GM21825 (cell line): ENCODE data around the gene ZDHHC8.

ENCODE experiments used
- ATAC-seq: cut with Tn5 transposase; IDR thresholded peaks from one replicate; pipeline ENCODE4 v1.9.1; 2021; ENCODE audit warnings: mild to moderate bottlenecking, moderate library complexity; ENCODE audit not compliant: unreplicated experiment

ZDHHC8 gene

DNA sequence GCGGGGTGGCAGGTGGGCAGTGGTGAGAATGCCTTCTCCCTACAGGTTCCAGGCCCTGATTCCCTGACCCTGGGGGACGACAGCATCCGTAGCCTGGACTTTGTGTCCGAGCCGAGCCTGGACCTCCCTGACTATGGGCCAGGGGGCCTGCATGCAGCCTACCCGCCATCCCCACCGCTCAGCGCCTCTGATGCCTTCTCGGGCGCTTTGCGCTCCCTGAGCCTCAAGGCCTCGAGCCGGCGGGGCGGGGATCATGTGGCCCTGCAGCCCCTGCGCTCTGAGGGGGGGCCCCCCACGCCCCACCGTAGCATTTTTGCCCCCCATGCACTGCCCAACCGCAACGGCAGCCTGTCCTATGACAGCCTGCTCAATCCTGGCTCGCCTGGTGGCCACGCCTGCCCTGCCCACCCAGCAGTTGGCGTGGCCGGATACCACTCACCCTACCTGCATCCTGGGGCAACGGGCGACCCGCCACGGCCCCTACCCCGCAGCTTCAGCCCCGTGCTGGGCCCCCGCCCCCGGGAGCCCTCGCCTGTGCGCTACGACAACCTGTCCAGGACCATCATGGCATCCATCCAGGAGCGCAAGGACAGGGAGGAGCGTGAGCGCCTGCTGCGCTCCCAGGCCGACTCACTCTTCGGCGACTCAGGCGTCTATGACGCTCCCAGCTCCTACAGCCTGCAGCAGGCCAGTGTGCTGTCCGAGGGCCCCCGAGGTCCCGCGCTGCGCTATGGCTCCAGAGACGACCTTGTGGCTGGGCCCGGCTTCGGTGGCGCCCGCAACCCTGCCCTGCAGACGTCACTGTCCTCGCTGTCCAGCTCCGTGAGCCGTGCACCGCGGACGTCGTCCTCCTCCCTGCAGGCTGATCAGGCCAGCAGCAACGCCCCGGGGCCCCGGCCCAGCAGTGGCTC lies 11.4 kb downstream of the ZDHHC8 start:
- ATAC-seq = no peak

DNA sequence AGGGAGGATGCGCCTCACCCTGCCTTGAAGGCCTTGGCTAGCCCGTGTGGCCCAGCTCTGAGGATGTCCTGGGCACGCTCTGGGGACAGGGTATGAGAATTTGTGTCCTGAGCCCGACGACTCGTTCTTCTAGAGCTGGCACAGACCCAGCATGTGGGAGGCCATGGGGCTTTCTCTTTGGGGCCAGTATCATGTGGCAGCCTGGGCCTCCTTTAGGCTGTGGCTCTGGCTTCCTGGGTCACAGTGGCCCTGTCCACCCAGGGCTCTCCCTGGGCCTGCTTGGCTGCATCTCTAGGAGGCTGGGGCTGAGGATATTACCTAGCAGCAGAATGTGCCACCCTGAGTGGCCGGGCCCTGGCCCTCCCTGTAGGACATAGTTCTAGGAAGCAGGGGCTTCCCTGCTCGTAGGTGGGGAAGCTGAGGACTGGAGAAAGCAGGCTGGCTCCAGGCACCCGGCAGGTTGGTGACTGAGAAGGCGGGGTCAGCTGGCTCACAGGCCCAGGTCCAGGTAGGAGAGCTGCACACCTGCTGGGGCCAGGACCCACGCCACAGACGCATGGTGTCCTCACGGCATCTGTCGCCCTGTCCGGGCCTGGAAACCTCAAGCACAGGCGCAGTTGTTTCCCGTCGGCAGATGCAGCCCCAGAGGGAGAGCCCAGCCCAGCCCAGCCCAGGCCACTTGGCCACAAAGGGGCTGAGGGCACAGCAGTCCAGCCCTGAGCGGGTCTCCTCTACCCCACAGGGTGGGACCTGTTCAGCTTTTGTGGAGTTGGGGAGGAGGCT lies 12.5 kb downstream of the ZDHHC8 start:
- ATAC-seq = no peak

DNA sequence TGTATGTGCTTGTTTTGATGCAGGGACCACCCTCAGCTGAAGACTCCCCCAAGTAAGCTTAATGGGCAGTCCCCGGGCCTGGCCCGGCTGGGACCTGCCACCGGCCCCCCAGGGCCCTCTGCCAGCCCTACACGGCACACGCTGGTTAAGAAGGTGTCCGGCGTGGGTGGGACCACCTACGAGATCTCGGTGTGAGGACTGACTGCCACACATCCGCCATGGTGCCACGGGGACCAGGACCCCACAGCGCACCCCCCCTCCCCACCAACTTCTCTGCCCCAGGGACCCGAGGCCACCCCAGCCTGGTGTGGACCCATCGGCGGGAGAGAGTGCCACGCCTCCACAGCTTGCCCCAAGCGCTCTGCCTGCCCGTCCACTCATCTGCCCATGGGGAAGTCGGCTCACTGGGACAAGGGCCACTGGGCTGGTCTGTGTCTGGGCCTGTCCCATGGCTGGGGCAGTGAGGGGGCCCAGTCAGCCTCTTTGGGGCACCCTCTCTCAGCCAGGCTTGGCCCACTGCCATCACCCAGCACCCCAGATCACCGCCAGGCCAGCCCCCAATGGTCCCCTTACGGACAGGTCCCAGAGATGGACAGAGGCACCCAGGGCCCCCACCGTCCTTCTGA lies 13.7 kb downstream of the ZDHHC8 start:
- no peak for ATAC-seq

DNA sequence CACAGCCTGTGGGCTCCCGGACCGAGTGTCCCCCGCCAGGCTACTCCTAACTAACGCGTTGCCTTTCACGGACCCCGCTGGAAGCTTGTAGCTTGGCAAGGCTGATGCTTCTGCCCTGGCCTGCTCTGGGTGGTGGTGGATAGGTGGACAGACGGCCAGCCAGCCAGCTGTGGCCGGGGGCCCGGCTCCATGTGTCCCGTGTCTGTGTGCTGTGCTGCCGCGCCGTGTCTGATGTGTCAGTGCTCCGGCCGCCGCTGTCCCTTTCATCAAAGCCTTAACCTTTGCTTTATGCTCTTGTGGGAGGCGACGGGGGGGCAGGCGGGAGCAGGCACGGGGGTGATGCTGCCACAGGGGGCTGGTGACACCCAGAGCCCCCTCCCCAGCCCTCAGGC lies 14.2 kb downstream of the ZDHHC8 start:
- no peak for ATAC-seq

DNA sequence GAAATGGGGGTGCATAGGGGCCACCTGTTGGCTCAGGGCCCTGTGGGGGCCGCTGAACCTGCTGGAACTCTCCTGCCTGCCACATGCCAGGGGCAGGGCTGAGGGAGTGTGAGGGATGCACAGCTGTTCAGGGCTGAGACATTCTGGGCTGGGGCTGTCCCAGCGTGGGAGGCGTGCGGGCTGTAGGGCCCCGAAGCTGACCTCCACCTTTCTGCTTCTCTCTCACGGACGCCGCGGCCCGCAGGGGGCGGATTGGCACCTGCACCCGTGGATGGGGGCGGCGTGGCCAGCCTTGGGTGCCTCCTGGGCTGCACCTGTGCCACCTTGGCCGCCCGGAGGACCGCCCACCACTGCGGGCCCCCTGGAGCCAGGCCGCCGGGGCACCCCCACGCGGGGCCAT lies 15.2 kb downstream of the ZDHHC8 start:
- no peak for ATAC-seq

DNA sequence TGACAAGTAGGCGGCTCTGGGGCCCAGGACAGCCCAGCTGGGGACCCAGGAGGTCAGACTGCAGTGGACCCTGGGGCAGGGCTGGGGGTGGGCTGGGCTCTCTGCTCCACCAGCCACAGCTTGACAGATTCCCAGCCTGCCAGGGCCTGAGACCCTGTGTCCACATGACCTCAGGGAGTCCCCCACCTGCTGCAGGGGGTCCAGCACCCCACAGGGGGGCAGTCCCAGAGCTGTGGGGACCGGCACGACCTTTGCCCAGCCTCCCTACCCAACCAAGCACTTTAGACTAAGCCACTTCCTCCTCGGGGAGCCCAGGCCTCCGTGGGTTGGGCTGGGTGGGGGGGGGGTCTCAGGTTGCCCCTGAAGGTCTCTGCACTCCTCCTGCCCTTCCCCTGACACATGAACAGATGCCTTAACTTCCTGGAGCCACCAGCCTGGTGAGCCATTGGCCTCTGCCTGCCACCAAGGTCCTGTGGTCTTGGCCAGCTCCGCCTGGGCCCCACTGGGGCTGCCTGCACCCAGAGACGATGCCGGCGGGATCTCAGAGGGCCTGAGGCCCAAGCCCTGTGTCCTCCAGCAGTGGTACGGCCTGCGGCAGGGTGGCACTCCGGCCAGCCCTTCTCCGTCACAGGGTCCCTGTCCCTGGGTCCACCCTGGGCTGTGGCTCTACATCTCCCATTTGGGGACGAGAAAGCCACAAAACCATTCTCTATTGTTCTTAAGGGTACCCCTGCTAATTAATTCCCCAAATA lies 15.8 kb downstream of the ZDHHC8 start:
- no peak for ATAC-seq

DNA sequence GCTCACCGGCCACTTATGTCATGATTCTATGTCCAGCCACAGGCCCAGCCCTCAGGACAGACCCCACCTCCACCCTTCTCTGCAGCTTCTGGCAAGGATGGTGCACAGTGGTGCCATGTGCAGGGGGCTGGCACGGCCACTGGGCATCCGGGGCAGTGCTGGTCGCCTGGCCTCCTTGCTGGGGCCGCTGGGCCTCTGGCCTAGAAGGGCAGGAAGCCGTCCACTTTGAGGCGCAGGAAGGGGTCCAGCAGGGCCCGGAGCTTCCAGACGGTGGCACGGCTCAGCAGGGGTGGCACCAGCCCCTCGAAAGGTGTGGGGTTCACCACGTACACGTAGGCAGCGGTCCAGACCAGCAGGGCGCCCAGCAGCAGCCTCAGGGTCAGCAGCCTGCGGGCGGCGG lies 16.8 kb downstream of the ZDHHC8 start:
- ATAC-seq = no peak

DNA sequence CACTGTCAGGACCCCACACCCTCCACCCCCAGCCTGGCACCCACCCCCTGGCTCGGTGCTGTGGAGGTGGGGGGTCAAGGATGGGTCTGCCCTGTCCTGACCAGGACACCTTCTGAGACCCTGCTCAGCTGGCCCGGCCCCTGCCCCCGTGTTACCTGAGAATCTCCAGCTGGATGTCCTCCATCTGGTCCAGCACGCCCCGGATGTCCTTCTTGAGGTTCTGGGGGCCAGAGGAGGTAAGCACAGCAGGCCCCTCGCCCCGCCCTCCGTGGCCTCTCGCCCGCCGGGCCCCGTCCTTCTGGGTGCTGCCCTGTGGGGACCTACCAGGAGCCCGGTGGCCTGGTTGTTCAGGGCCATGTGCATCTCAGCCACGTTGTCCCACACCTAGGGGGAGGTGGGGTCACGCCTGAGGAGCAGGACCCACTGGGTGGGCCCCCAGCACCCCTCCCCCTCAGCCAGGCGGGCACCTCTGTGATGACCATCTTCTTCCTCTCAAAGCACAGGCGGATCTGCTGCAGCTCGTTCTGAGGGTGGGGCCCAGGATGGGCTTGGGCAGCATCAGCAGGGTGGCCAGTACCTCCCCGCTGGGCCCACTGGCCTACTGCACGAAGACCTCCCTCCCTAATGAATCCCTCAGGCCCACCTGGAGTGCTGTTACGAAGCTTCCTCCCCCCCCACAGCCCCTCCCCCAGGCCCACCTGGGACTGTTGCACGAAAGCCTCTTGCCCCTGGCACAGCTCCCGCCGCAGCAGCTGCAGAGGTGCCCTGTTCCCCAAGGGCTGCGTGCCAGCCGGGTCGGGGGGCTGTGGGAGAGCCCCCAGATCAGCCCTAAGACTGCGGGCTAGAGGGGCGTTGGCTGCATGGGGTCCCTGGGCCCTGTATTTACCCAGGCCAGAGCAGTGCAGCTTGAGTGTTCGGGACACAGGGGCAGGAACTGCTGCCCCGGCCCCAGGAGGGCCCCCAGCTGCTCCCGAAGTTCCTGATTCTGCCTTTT lies 17.9 kb downstream of the ZDHHC8 start:
- no peak for ATAC-seq

DNA sequence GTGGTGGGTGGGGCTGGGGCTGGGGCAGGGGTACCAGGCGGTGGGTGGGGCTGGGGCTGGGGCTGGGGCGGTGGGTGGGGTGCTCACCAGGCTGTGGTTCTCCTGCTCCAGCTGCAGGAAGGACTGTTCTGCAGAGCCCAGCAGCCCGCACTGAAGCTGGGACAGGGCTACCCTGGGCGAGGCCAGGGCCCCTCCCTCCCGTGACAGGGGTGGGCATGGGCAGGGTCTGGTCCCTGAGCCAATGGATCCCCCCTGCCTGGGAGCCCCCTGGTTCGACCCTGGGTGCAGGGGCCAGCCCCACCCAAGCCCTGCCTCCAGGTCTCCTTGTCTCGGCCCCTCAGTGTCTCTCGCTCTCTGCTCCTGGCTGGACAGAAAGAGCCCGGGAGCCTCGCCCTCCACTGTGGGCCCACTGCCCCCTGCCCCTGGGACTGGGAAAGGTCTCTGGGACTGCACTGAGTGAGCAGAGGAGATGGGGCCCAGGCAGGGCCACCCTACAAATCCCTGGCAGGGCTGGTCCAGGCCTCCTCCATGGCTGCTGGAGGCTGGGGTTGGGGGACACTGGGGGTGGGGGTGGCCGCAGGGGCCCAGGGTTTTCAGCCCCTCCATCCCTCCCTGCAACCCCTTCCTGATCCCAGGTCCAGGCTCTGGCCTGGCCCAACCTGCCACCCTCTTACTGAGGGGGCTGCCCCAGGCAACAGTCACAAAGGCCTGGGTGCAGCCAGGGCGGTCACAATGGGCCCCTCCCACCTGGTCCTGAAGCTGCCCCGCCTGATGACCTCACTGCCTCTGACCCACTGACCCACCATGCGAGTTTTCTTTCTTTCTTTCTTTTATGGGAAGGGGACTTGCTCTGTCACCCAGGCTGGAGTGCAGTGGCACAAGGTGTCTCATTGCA lies 19.0 kb downstream of the ZDHHC8 start, which contains the start of gene CCDC188:
CCDC188 (minus strand) TSS at position 675 of the 895 bp plus-strand sequence; CDS start at position 606, 69 bp downstream.
- ATAC-seq = no peak

DNA sequence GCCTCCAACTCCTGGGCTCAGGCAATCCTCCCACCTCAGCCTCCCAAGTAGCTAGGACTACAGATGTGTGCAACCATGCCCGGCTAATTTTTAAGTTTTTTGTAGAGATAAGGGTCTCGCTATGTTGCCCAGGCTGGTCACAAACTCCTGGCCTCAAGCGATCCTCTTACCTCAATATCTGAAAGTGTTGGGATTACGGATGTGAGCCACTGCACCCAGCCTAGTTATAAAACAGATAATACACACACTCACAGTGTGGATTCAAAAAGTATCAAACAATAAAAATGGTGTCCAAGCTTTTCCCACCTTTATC lies 19.6 kb downstream of the ZDHHC8 start:
- no peak for ATAC-seq

DNA sequence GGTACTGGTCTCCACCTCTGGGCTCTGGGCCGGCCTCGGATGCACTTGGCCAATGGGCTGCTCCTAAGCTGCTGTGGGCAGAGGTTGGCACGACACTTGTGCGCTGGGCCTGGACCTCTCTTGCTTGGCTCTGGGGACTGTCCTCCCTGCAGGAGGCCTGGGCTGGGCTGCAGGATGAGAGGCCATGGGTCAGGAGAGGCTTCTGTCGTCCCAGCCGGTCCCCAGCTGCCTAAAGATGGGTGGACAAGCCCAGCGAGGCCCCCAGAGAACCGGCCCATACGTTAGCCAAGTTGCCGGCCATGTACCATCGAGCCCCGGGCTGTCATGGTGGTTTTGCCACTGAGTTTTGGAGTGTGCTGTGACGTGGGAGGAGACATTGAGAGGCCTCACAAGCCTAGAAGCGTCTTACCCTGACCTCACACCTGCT lies 20.9 kb downstream of the ZDHHC8 start:
- ATAC-seq = no peak

DNA sequence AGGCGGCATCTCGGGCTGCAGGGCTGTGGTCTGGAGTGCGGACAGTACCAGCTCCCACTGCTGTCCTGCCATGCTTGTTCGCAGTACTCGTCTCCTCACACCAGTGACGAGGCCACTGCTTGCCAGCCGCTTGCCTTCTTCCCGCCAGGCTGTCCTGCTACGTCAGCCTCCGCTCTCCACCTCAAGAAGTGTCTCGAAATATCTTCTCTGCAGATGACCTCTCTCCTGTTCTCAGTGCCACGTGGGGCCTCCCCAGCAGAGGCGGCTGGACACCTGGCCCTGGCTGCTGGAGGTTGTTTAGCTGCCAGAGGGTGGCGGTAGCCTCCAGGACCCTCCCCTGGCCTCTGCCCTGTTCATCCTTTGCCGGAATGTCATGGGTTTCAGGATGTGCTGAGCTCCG lies 22.3 kb downstream of the ZDHHC8 start:
- no peak for ATAC-seq

DNA sequence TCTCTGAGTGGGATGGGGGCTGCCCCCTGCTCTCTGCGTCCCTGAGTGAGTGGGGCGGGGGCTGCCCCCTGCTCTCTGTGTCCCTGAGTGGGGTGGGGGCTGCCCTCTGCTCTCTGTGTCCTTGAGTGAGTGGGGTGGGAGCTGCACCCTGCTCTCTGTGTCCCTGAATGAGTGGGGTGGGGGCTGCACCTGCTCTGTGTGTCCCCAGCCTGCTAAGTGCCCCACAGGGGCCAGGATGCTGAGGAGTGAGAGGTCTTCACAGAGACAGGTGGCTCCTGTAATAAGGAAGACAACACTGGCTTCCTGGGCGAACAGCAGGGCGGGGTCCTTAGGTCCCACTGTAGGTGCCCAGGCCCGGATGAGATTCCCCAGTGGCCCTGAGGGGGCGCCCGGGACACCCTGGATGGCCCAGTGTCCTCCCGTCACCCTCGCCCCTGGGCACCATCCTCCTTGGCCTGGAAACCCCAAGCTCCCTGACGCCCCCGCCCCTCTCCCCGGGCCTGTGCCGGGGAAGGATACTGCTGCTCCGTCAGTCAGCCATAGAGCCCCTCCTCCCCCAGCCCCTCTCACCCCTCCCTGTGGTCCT lies 23.1 kb downstream of the ZDHHC8 start:
- no peak for ATAC-seq

DNA sequence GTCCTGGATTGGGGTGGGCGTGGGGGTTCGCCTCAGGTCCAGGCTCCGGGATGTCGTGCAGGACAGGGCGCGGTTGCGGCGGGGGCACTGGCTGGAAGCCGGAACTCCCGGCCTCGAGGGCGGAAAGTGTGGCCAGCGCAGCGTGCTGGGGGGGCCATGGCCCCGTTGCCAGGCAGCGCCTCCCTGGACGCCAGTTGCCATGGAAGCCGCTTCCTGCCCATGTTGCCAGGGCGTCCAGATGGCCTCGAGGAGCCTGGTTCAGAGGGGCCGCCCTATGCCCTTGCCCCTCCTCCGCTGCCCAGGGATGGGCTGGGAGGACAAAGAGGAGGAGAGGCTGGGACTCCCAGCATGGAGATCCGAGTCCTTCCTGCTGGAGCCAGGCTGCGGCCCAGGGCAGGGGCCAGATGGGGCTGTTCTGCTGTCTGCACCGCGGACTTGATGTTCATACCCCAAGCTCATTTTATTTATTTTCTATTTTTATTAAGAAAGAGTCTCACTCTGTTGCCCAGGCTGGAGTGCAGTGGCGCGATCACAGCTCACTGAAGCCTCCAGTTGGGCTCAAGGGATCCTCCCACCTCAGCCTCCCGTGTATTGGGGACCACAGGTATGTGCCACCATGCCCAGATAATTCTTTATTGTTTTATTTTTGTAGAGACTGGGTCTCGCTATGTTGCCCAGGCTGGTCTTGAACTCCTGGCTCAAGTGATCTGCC lies 23.9 kb downstream of the ZDHHC8 start:
- no peak for ATAC-seq

DNA sequence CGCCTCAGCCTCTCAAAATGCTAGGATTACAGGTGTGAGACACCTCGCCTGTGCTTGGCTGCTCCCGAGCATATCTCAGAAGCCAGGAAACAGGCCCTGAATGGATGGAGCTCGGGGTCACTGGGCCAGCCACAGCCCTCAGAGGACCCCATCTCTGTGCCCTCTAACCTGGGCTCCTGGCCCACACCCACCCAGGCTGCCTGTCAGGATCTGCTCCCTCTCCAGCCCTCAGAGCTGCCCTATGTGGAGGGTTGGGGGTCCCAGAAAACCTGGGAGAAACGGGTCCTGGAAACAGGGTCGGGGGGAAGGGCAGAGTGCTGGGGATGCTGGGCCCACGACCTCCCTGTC lies 24.4 kb downstream of the ZDHHC8 start:
- no peak for ATAC-seq

DNA sequence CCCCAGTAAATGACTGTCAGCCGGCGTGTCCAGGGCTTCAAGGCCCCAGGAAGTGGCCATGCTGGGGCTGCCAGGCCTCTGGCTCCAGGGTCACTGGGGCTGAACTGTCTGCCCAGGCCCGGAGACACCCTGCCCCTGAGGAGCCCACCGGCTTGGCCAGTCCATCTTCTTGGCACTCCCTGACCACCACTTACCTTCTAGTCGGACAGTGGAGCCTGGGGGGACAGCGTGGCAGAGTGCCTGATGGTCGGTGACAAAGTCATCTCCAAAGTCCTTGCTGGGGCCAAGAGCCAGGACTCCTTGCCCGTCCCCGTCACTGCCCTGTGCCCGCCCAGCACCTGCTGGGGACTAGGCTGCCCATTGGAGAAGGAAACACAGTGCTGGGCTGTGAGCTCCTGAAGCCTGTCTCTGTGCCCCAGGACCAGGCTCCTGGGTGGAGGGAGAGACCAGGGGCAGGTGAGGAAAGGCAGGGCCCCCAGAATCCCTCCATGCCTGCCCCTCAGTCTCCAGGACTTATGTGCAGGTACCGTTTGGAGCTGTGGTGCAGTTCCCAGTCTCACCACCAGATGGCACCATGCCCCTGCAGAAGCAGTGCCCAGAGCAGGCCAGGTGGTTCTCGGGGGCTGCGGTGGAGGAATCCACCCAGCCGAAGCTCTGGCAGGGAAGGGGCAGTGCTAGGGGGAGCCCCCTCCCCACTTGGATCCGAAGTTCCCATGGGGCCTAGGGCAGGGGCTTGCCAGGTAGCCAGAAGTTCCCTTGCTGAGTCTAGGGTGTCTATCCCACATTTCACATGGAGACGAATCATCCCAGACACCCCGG lies 25.2 kb downstream of the ZDHHC8 start:
- ATAC-seq = no peak
